Sigmoid colon (tissue), 7 donors: Measurements from ENCODE around the gene ATP6V1C2. TPM values are rescaled to one million over a fixed set of nuclear protein-coding genes. Genes with fewer than 3 reads are reported as not detected.

ENCODE experiments used
- DNase-seq: peaks from one replicate; pipeline ENCODE4 v3.0.0-alpha.2; 2019
- H3K27ac ChIP-seq, 4 donors: fragments of 200-600 bp; sonication (generic); one replicate each; pipeline ENCODE4 v1.5.1; 2016 to 2019; ENCODE audit warnings: mild to moderate bottlenecking in 1 of 4
- H3K27me3 ChIP-seq, 3 donors: fragments of 200-600 bp; sonication (generic); one replicate each; pipeline ENCODE4 v1.5.1; 2019; ENCODE audit warnings: mild to moderate bottlenecking in 1 of 3
- H3K36me3 ChIP-seq, 4 donors: fragments of 200-600 bp; sonication (generic); one replicate each; pipeline ENCODE4 v1.5.1; 2016 to 2019
- H3K4me1 ChIP-seq, 4 donors: fragments of 200-600 bp; sonication (generic); one replicate each; pipeline ENCODE4 v1.5.1; 2017 to 2019
- H3K4me3 ChIP-seq, 4 donors: fragments of 200-600 bp; sonication (generic); one replicate each; pipeline ENCODE4 v1.5.1; 2017 to 2019; ENCODE audit warnings: mild to moderate bottlenecking in 2 of 4, moderate library complexity in 1 of 4
- H3K9me3 ChIP-seq, 4 donors: fragments of 200-600 bp in 3 of 4; sonication (generic) in 3 of 4; one replicate each; pipeline versions ENCODE4 v1.5.1 to v1.6.1; 2013 to 2019
- EP300 ChIP-seq, 4 donors: sonication (generic); formaldehyde crosslinking; IDR thresholded peaks; one replicate each; pipeline ENCODE4 v1.6.1; 2017; ENCODE audit warnings: antibody characterized with exemption in 4 of 4
- POLR2A ChIP-seq, 2 donors: fragments of 450-650 bp; IDR thresholded peaks; one replicate each; pipeline ENCODE4 v1.6.1; 2016; ENCODE audit warnings: antibody characterized with exemption in 2 of 2, mild to moderate bottlenecking in 2 of 2, moderate library complexity in 2 of 2
- POLR2AphosphoS5 ChIP-seq, 4 donors: sonication (generic); formaldehyde crosslinking; IDR thresholded peaks; one replicate each; pipeline ENCODE4 v1.6.1; 2017; ENCODE audit warnings: antibody characterized with exemption in 4 of 4
- WGBS, 2 donors: extraction: QIAGEN DNeasy Blood & Tissue Kit; methylation state at CpG; one replicate each; pipeline ENCODE4 v1.1.7; 2013; 5-methylcytosine and 5-hydroxymethylcytosine counted together
- intact Hi-C: fragments of 100-400 bp; cut with DNase I; formaldehyde crosslinking; loops from one replicate; pipeline ENCODE4 v1.15.1; 2023
- polyA plus RNA-seq, 3 donors: library from polyadenylated mRNA; stranded (reverse); fragments of 200-250 nt; gene quantifications; one replicate each; pipeline ENCODE4 v1.2.3, GENCODE V29; 2013
- total RNA-seq, 4 donors: library from RNA; depleted of rRNA; stranded (reverse); fragments of >200 nt; gene quantifications; one replicate each; pipeline ENCODE4 v1.1.0, GENCODE V29; 2016
- TF ChIP-seq, protein P1 (sequence below), 4 experiments: fragments of 450-650 bp in 3 of 4; fragments of 200-600 bp in 1 of 4; IDR thresholded peaks; one replicate each; pipeline ENCODE4 v1.5.1; 2016 to 2019; ENCODE audit warnings: antibody characterized with exemption in 4 of 4, mild to moderate bottlenecking in 3 of 4, moderate library complexity in 2 of 4
- donor health status: healthy with polysubstance abuse.
- donor health status: Bipolar disorder and iron deficiency.
- donor health status: healthy.

Gene ATP6V1C2
- total and polyA plus RNA-seq, 7 donors: under 0.01 to 0.93 (median 0.39) TPM; not detected in 3

DNA sequence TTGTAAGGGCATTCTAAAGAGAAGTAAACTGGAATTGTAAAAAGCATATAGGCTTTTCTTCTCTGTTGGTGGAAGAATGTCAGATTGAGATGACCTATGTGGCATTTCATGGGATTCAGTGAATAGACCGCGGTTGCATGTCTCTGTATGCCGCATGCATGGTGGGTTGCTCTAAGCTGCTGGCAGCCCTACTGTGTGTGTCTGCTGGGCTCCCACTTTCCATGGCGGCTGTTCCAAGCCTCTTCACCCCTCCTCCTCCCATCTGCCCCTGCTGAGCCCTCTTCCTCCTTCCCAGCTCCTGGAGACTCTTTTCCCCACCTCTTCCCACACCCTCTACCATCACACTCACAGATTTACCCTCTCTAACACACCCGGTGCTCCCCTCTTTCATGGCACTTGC is 12.6 kb downstream of the ATP6V1C2 start:
- H3K9me3 ChIP-seq: no peaks in the 10 kb centered on the region
- H3K4me3 ChIP-seq: no peak overlapping the region
- peaks cover 0 to 4% (median 0%) of the 10 kb centered on the region in 3 donors for H3K27me3 ChIP-seq
- TF ChIP-seq EP300 (IDR thresholded peaks at IDR 0.05): no peak
- no peak for TF ChIP-seq POLR2AphosphoS5 (IDR thresholded peaks at IDR 0.05)
- no peak for TF ChIP-seq POLR2A (IDR thresholded peaks at IDR 0.05)
- TF ChIP-seq, protein P1, sequence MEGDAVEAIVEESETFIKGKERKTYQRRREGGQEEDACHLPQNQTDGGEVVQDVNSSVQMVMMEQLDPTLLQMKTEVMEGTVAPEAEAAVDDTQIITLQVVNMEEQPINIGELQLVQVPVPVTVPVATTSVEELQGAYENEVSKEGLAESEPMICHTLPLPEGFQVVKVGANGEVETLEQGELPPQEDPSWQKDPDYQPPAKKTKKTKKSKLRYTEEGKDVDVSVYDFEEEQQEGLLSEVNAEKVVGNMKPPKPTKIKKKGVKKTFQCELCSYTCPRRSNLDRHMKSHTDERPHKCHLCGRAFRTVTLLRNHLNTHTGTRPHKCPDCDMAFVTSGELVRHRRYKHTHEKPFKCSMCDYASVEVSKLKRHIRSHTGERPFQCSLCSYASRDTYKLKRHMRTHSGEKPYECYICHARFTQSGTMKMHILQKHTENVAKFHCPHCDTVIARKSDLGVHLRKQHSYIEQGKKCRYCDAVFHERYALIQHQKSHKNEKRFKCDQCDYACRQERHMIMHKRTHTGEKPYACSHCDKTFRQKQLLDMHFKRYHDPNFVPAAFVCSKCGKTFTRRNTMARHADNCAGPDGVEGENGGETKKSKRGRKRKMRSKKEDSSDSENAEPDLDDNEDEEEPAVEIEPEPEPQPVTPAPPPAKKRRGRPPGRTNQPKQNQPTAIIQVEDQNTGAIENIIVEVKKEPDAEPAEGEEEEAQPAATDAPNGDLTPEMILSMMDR (IDR thresholded peaks at IDR 0.05): no peak
- WGBS, 2 donors: 90 to 96% methylated on average over 5 of the region's 5 CpGs
- H3K4me1 ChIP-seq: no peaks in the 10 kb centered on the region
- intact Hi-C loops: no loop called here
- no peak for DNase-seq
- H3K27ac ChIP-seq: no peak overlapping the region
- H3K36me3 ChIP-seq: no peaks in the 10 kb centered on the region

DNA sequence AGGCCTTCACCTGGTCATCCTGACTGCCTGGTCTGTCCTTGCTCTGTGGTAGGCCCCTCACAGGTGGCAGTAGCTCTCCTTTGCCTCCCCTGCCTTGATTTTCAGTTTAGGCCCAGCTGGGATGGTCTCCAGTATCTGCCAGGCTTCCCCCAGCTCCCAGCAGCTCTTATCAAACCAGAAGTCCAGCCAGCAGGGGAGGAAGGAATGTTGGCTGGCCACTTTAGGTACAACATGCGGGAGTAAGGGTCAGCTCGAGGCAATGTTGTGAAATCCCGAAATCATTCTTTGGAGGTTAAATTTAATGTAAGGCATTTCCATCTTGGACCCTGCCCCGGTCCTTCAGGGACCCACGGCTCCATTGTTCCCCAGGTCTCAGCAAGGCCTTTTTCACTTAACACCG is 16.8 kb downstream of the ATP6V1C2 start:
- H3K4me1 ChIP-seq: no peaks in the 10 kb centered on the region
- no peaks in the 10 kb centered on the region for H3K36me3 ChIP-seq
- no peak for DNase-seq
- WGBS, 2 donors: 94 to 96% methylated on average over 6 of the region's 6 CpGs
- intact Hi-C loops: no loop called here
- H3K27ac ChIP-seq: no peak overlapping the region
- TF ChIP-seq EP300 (IDR thresholded peaks at IDR 0.05): no peak
- TF ChIP-seq POLR2A (IDR thresholded peaks at IDR 0.05): no peak
- no peak for TF ChIP-seq POLR2AphosphoS5 (IDR thresholded peaks at IDR 0.05)
- TF ChIP-seq, protein P1 (IDR thresholded peaks at IDR 0.05): no peak
- H3K27me3 ChIP-seq: peaks cover 0 to 4% (median 0%) of the 10 kb centered on the region in 3 donors
- no peaks in the 10 kb centered on the region for H3K9me3 ChIP-seq
- H3K4me3 ChIP-seq: no peak overlapping the region

DNA sequence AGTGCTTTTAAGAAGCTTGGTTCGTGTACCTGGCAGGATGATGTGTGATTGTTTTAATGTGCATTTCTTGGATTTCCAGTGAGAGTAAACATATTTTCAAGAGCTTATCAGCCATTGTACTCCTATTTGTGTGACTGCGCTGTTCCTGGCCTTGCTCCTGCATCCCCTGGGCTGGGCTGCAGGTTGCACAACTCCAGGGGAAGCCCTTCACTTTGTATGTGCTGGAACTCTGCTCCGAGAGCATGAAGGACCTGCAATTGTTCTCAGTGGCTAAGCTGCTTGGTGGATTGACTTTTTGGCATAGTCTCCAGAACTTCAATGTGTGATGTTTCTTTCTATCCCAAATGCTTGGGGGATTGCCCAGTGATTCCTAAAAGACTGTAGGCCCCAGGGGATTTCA is 18.8 kb downstream of the ATP6V1C2 start:
- TF ChIP-seq EP300 (IDR thresholded peaks at IDR 0.05) (no peak), POLR2A (IDR thresholded peaks at IDR 0.05) (no peak), POLR2AphosphoS5 (IDR thresholded peaks at IDR 0.05) (no peak)
- TF ChIP-seq, protein P1 (IDR thresholded peaks at IDR 0.05): no peak
- no peaks in the 10 kb centered on the region for H3K36me3 ChIP-seq
- 86 to 89% methylated on average over 3 of the region's 3 CpGs for WGBS, 2 donors
- DNase-seq: no peak
- H3K27ac ChIP-seq: no peak overlapping the region
- H3K4me3 ChIP-seq: no peak overlapping the region
- peaks cover 0 to 4% (median 0%) of the 10 kb centered on the region in 3 donors for H3K27me3 ChIP-seq
- intact Hi-C loops: no loop called here
- H3K9me3 ChIP-seq: no peaks in the 10 kb centered on the region
- no peaks in the 10 kb centered on the region for H3K4me1 ChIP-seq

DNA sequence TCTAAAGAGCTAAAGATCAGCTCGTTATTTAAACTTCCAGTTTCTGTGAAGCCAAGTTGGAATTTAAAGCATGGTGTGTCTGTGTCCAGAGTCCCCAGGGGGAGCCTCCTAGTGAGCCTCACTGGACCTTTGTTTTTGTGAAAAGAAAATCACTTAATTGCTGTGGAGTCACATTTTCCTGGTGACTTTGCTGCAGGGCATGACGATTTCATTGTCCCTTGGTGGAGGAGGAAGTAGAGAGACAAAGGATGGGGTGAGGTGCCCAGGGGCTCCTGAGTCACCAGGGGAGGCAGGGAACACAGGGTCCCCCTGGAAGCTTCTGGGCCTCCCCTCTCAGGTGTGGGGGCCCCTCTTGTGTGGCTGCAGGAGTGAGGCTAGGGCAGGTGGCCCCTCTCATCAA is 19.7 kb downstream of the ATP6V1C2 start:
- TF ChIP-seq EP300 (IDR thresholded peaks at IDR 0.05) (no peak), POLR2A (IDR thresholded peaks at IDR 0.05) (no peak), POLR2AphosphoS5 (IDR thresholded peaks at IDR 0.05) (no peak)
- TF ChIP-seq, protein P1 (IDR thresholded peaks at IDR 0.05): no peak
- WGBS, 2 donors: 47 to 50% methylated on average over 2 of the region's 2 CpGs
- no peaks in the 10 kb centered on the region for H3K4me1 ChIP-seq
- intact Hi-C loops: no loop called here
- H3K4me3 ChIP-seq: no peak overlapping the region
- DNase-seq: no peak
- H3K9me3 ChIP-seq: no peaks in the 10 kb centered on the region
- peaks cover 0 to under 1% (median 0%) of the 10 kb centered on the region in 3 donors for H3K27me3 ChIP-seq
- no peaks in the 10 kb centered on the region for H3K36me3 ChIP-seq
- no peak overlapping the region for H3K27ac ChIP-seq

GRCh38 chr2:10742666-10743065 is 21.2 kb downstream of the ATP6V1C2 start:
- WGBS, 2 donors: 78 to 82% methylated on average over 11 of the region's 11 CpGs
- no peaks in the 10 kb centered on the region for H3K36me3 ChIP-seq
- DNase-seq: no peak
- intact Hi-C loops: no loop called here
- TF ChIP-seq, protein P1 (IDR thresholded peaks at IDR 0.05): no peak
- TF ChIP-seq EP300 (IDR thresholded peaks at IDR 0.05) (no peak), POLR2AphosphoS5 (IDR thresholded peaks at IDR 0.05) (no peak), POLR2A (IDR thresholded peaks at IDR 0.05) (no peak)
- H3K4me1 ChIP-seq: no peaks in the 10 kb centered on the region
- H3K4me3 ChIP-seq: no peak overlapping the region
- H3K9me3 ChIP-seq: no peaks in the 10 kb centered on the region
- no peak overlapping the region for H3K27ac ChIP-seq
- H3K27me3 ChIP-seq: no peaks in the 10 kb centered on the region
